Suprapubic skin (tissue), 4 donors: Measurements from ENCODE around the gene F7. TPM values are rescaled to one million over a fixed set of nuclear protein-coding genes. Genes with fewer than 3 reads are reported as not detected.

Source experiments
- DNase-seq, 2 donors: peaks; one replicate each; pipeline ENCODE4 v3.0.0-alpha.2; 2019; ENCODE audit warnings: low spot score in 2 of 2
- H3K27ac ChIP-seq: fragments of 200-600 bp; sonication (generic); one replicate; pipeline ENCODE4 v1.5.1; 2019
- H3K27me3 ChIP-seq: fragments of 200-600 bp; sonication (generic); one replicate; pipeline ENCODE4 v1.5.1; 2019
- H3K36me3 ChIP-seq: fragments of 200-600 bp; sonication (generic); one replicate; pipeline ENCODE4 v1.5.1; 2019
- H3K4me1 ChIP-seq: fragments of 200-600 bp; sonication (generic); one replicate; pipeline ENCODE4 v1.5.1; 2019
- H3K4me3 ChIP-seq: fragments of 200-600 bp; sonication (generic); one replicate; pipeline ENCODE4 v1.5.1; 2019; ENCODE audit warnings: mild to moderate bottlenecking
- H3K9me3 ChIP-seq: fragments of 200-600 bp; sonication (generic); one replicate; pipeline ENCODE4 v1.5.1; 2019
- CTCF ChIP-seq, 2 donors: fragments of 200-600 bp in 1 of 2; fragments of 450-650 bp in 1 of 2; sonication (generic) in 1 of 2; IDR thresholded peaks; one replicate each; pipeline ENCODE4 v1.5.1; 2016 to 2019; ENCODE audit warnings: antibody characterized with exemption in 2 of 2, mild to moderate bottlenecking in 1 of 2, moderate library complexity in 1 of 2
- EP300 ChIP-seq: sonication (generic); formaldehyde crosslinking; IDR thresholded peaks from one replicate; pipeline ENCODE4 v1.6.1; 2017; ENCODE audit warnings: antibody characterized with exemption
- POLR2A ChIP-seq, 2 donors: fragments of 450-650 bp; IDR thresholded peaks; one replicate each; pipeline ENCODE4 v1.6.1; 2017; ENCODE audit warnings: antibody characterized with exemption in 2 of 2, mild to moderate bottlenecking in 2 of 2, moderate library complexity in 2 of 2
- POLR2AphosphoS5 ChIP-seq, 3 donors: sonication (generic); formaldehyde crosslinking; IDR thresholded peaks; one replicate each; pipeline ENCODE4 v1.6.1; 2017; ENCODE audit warnings: antibody characterized with exemption in 3 of 3
- WGBS: methylation state at CpG from one replicate; pipeline ENCODE4 v1.1.5; 2018; 5-methylcytosine and 5-hydroxymethylcytosine counted together
- total RNA-seq, 4 donors: library from RNA; depleted of rRNA; stranded (reverse); fragments of >200 nt; gene quantifications; one replicate each; pipeline ENCODE4 v1.1.0, GENCODE V29; 2016

F7 gene
- total RNA-seq, 4 donors from 2014 or later: not detected

GRCh38 chr13:113082198-113083021 lies 23.2 kb upstream of the F7 start:
- H3K36me3 ChIP-seq: peaks cover 24% of the 10 kb centered on the region
- WGBS: 82% methylated on average over 26 of the region's 26 CpGs
- no peak for DNase-seq
- H3K27ac ChIP-seq: no peak overlapping the region
- no peak overlapping the region for H3K4me3 ChIP-seq
- no peaks in the 10 kb centered on the region for H3K9me3 ChIP-seq
- TF ChIP-seq POLR2A (IDR thresholded peaks at IDR 0.05): no peak
- peaks cover 11% of the 10 kb centered on the region for H3K4me1 ChIP-seq
- no peaks in the 10 kb centered on the region for H3K27me3 ChIP-seq

GRCh38 chr13:113083022-113083373 lies 22.6 kb upstream of the F7 start:
- no peak for DNase-seq
- H3K36me3 ChIP-seq: peaks cover 24% of the 10 kb centered on the region
- no peak for TF ChIP-seq CTCF (IDR thresholded peaks at IDR 0.05)
- TF ChIP-seq EP300: no peak
- no peak for TF ChIP-seq POLR2AphosphoS5 (IDR thresholded peaks at IDR 0.05)
- no peak for TF ChIP-seq POLR2A (IDR thresholded peaks at IDR 0.05)
- H3K27ac ChIP-seq: no peak overlapping the region
- no peaks in the 10 kb centered on the region for H3K27me3 ChIP-seq
- no peaks in the 10 kb centered on the region for H3K9me3 ChIP-seq
- H3K4me3 ChIP-seq: no peak overlapping the region
- 87% methylated on average over 3 of the region's 10 CpGs for WGBS
- peaks cover 11% of the 10 kb centered on the region for H3K4me1 ChIP-seq

GRCh38 chr13:113083402-113084061 lies 22.1 kb upstream of the F7 start:
- H3K27me3 ChIP-seq: no peaks in the 10 kb centered on the region
- H3K9me3 ChIP-seq: no peaks in the 10 kb centered on the region
- no peak overlapping the region for H3K27ac ChIP-seq
- no peak for TF ChIP-seq POLR2AphosphoS5 (IDR thresholded peaks at IDR 0.05)
- TF ChIP-seq POLR2A (IDR thresholded peaks at IDR 0.05): no peak
- H3K4me1 ChIP-seq: peaks cover 11% of the 10 kb centered on the region
- peak in 1 of 2 donors; percentile 79 for DNase-seq
- no peak overlapping the region for H3K4me3 ChIP-seq
- peaks cover 25% of the 10 kb centered on the region for H3K36me3 ChIP-seq
- 44% methylated on average over 12 of the region's 18 CpGs for WGBS

GRCh38 chr13:113084094-113084942 lies 21.3 kb upstream of the F7 start:
- H3K36me3 ChIP-seq: peaks cover 23% of the 10 kb centered on the region
- no peak for DNase-seq
- H3K4me1 ChIP-seq: peaks cover 11% of the 10 kb centered on the region
- H3K9me3 ChIP-seq: no peaks in the 10 kb centered on the region
- 94% methylated on average over 22 of the region's 25 CpGs for WGBS
- no peak overlapping the region for H3K4me3 ChIP-seq
- no peaks in the 10 kb centered on the region for H3K27me3 ChIP-seq
- TF ChIP-seq EP300 (no peak), CTCF (IDR thresholded peaks at IDR 0.05) (no peak), POLR2AphosphoS5 (IDR thresholded peaks at IDR 0.05) (no peak), POLR2A (IDR thresholded peaks at IDR 0.05) (no peak)
- no peak overlapping the region for H3K27ac ChIP-seq

GRCh38 chr13:113084943-113085540 lies 20.5 kb upstream of the F7 start:
- no peak for DNase-seq
- Histone ChIP-seq H3K4me3 (no peak overlapping the region), H3K9me3 (no peaks in the 10 kb centered on the region), H3K27ac (no peak overlapping the region), H3K27me3 (no peaks in the 10 kb centered on the region), H3K4me1 (peaks cover 11% of the 10 kb centered on the region), H3K36me3 (peaks cover 29% of the 10 kb centered on the region)
- TF ChIP-seq POLR2AphosphoS5 (IDR thresholded peaks at IDR 0.05) (no peak), EP300 (no peak), POLR2A (IDR thresholded peaks at IDR 0.05) (no peak), CTCF (IDR thresholded peaks at IDR 0.05) (no peak)
- 92% methylated on average over 14 of the region's 24 CpGs for WGBS
